Measurements from ENCODE around the gene BACE1. TPM values are rescaled to one million over a fixed set of nuclear protein-coding genes. Genes with fewer than 3 reads are reported as not detected.

The BACE1 gene
- polyA plus RNA-seq, 3 donors, result 1.6 to 9.1 (median 3.1) TPM

GRCh38 chr11:117287668-117288067 lies 28.4 kb downstream of the BACE1 start:
- Histone ChIP-seq H2AFZ (ENCODE audit: insufficient read depth, low read depth, low read length, poor library complexity, severe bottlenecking) (no peak overlapping the region), H3K36me3 (replicated peaks in 1 of 2; ENCODE audit: control insufficient read depth in 1 of 2, insufficient read depth in 2 of 2, low read length in 2 of 2) (peaks cover 39 to 86% of the 10 kb centered on the region in 2 donors), H3K79me2 (ENCODE audit: insufficient read depth, low read length) (no peaks in the 10 kb centered on the region), H4K20me1 (ENCODE audit: insufficient read depth, low read length) (no peaks in the 10 kb centered on the region), H3K4me3 (replicated peaks in 1 of 3; ENCODE audit: low read depth in 2 of 3, low read length in 3 of 3) (no peak overlapping the region), H3K4me2 (replicated peaks; ENCODE audit: extremely low read depth, low read length, poor library complexity, severe bottlenecking) (no peak overlapping the region), H3K9me3 (replicated peaks in 1 of 2; ENCODE audit: control insufficient read depth in 1 of 2, insufficient read depth in 1 of 2, low read length in 2 of 2) (no peaks in the 10 kb centered on the region), H3K27me3 (ENCODE audit: control insufficient read depth in 2 of 2, insufficient read depth in 2 of 2, low read length in 2 of 2) (no peaks in the 10 kb centered on the region), H3K9ac (ENCODE audit: insufficient read depth, low read length, poor library complexity, severe bottlenecking) (no peak overlapping the region), H3K4me1 (ENCODE audit: control insufficient read depth in 1 of 2, insufficient read depth in 2 of 2, low read length in 2 of 2) (no peaks in the 10 kb centered on the region), H3K27ac (ENCODE audit: low read depth in 1 of 2, low read length in 2 of 2) (no peak overlapping the region)
- H3K36me3 Mint-ChIP-seq, result peaks cover 82 to 85% of the 10 kb centered on the region in 2 donors
- peaks cover 0 to 3% (median 0%) of the 10 kb centered on the region in 3 donors for H3K27me3 Mint-ChIP-seq (ENCODE audit: low read depth in 3 of 3)
- peaks cover 8% of the 10 kb centered on the region for H3K4me1 Mint-ChIP-seq
- TF ChIP-seq CTCF (IDR thresholded peaks at IDR 0.05), result no peak
- no peaks in the 10 kb centered on the region for H3K9me3 Mint-ChIP-seq
- H3K27ac Mint-ChIP-seq, result no peak overlapping the region
- WGBS (ENCODE audit: insufficient coverage), result no CpG with 5 or more reads among the region's 3 CpGs
- no peak for DNase-seq
- intact Hi-C loops (cut with micrococcal nuclease), result no loop called here
- no peak overlapping the region for H3K4me3 Mint-ChIP-seq

GRCh38 chr11:117286588-117286987 lies 29.5 kb downstream of the BACE1 start:
- no peak overlapping the region for H3K27ac ChIP-seq (ENCODE audit: low read depth in 1 of 2, low read length in 2 of 2)
- intact Hi-C loops (cut with micrococcal nuclease), result no loop called here

More at GRCh38 chr11:117286588-117286987, 29.5 kb downstream of the BACE1 start:
- H4K20me1 ChIP-seq (ENCODE audit: insufficient read depth, low read length), result no peaks in the 10 kb centered on the region
- no peak overlapping the region for H3K27ac Mint-ChIP-seq
- H3K36me3 Mint-ChIP-seq, result peaks cover 90 to 92% of the 10 kb centered on the region in 2 donors
- no CpG with 5 or more reads among the region's 2 CpGs for WGBS (ENCODE audit: insufficient coverage)
- no peak overlapping the region for H3K4me3 ChIP-seq (replicated peaks in 1 of 3; ENCODE audit: low read depth in 2 of 3, low read length in 3 of 3)
- H3K4me2 ChIP-seq (replicated peaks; ENCODE audit: extremely low read depth, low read length, poor library complexity, severe bottlenecking), result no peak overlapping the region
- H3K4me1 Mint-ChIP-seq, result peaks cover 8% of the 10 kb centered on the region
- no peak overlapping the region for H2AFZ ChIP-seq (ENCODE audit: insufficient read depth, low read depth, low read length, poor library complexity, severe bottlenecking)
- H3K4me1 ChIP-seq (ENCODE audit: control insufficient read depth in 1 of 2, insufficient read depth in 2 of 2, low read length in 2 of 2), result no peaks in the 10 kb centered on the region
- H3K9me3 ChIP-seq (replicated peaks in 1 of 2; ENCODE audit: control insufficient read depth in 1 of 2, insufficient read depth in 1 of 2, low read length in 2 of 2), result no peaks in the 10 kb centered on the region
- H3K27me3 ChIP-seq (ENCODE audit: control insufficient read depth in 2 of 2, insufficient read depth in 2 of 2, low read length in 2 of 2), result no peaks in the 10 kb centered on the region
- H3K4me3 Mint-ChIP-seq, result no peak overlapping the region
- H3K79me2 ChIP-seq (ENCODE audit: insufficient read depth, low read length), result no peaks in the 10 kb centered on the region
- H3K9me3 Mint-ChIP-seq, result no peaks in the 10 kb centered on the region
- H3K9ac ChIP-seq (ENCODE audit: insufficient read depth, low read length, poor library complexity, severe bottlenecking), result no peak overlapping the region
- DNase-seq, result no peak
- H3K36me3 ChIP-seq (replicated peaks in 1 of 2; ENCODE audit: control insufficient read depth in 1 of 2, insufficient read depth in 2 of 2, low read length in 2 of 2), result peaks cover 46 to 93% of the 10 kb centered on the region in 2 donors
- TF ChIP-seq CTCF (IDR thresholded peaks at IDR 0.05), result no peak
- peaks cover 0 to 2% (median 0%) of the 10 kb centered on the region in 3 donors for H3K27me3 Mint-ChIP-seq (ENCODE audit: low read depth in 3 of 3)

Data from CD14-positive monocyte (primary cell).